Activated effector memory CD4-positive, alpha-beta T cell treated with Interleukin-2 at 50 U/mL for 16 hours (primary cell): ENCODE data around the gene RRP1.
"Not testable (repeated sequence)": the region's sequence is repeated elsewhere in the genome, so short reads cannot be mapped to it uniquely, and the experiment has no call there.

Experiments used
- DNase-seq: peaks from one replicate; pipeline ENCODE4 v3.0.0-alpha.2; 2020

Gene RRP1

DNA sequence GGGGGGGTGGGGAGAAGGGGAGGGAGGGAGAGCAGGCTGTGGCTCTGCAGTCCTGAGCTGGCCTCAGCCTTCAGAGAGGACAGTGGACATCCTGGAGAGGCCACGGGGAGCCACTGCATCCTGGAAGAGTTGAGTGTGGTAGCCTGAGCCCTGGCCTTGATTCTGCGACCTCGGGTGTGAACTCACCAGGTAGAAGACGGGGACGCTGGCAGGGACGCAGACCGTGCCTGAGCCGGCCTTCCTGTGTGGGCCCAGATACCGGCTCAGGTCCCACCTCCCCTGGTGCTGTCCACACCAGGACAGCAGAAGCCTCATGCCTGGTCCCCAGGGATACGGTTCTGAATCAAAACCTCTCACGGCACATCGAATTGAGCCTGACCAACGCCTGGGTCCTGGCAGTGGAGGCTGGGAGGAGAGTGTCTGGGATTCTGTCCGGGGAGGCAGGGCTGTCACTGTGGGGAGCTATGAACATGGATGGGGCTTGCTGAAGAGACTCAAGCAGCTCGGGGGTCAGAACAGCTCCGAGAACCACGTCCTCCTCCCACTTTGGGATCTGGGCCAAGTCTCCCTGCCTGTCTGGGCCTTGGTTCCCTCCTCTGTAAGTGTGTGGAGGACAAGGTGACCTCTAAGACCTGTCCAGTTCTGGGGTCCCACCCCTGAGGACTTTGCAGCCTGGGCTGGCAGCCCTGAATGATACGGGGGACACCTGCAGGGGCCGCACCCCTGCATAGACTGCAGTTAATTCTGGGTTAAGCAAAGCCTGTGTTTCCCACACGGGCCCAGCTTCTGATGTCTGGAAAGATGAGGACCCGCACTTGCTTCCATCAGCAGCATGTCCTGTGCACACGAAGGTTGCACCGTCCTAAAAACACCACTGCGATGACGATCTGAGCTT lies 30.4 kb downstream of the RRP1 start:
- DNase-seq: no peak

DNA sequence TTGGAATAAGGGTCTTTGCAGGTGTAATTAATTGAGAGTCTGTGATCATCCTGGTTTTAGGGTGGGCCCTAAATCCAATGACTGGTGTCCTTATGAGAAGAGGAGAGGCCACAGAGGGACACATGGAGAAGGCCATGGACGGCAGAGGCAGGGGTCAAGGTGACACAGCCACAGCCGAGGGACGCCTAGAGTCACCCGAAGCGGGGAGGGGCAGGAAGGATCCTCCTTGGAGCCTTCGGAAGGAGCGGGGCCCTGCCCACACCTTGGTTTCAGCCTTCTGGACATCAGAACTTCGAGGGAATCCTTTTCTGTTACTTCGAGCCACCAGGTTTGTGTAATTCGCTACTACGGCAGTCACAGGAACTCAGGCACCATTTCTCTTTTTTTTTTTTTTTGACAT lies 31.1 kb downstream of the RRP1 start:
- DNase-seq: no peak

DNA sequence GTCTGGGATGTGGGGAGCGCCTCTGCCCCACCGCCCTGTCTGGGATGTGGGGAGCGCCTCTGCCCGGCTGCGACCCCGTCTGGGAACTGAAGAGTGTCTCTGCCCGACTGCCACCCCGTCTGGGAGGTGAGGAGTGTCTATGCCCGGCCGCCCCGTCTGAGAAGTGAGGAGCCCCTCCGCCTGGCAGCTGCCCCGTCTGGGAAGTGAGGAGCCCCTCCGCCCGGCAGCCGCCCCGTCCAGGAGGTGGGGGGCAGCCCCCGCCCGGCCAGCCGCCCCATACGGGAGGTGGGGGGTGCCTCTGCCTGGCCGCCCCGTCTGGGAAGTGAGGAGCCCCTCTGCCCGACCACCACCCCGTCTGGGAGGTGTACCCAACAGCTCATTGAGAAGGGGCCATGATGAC lies 32.8 kb downstream of the RRP1 start:
- not testable (repeated sequence) for DNase-seq

DNA sequence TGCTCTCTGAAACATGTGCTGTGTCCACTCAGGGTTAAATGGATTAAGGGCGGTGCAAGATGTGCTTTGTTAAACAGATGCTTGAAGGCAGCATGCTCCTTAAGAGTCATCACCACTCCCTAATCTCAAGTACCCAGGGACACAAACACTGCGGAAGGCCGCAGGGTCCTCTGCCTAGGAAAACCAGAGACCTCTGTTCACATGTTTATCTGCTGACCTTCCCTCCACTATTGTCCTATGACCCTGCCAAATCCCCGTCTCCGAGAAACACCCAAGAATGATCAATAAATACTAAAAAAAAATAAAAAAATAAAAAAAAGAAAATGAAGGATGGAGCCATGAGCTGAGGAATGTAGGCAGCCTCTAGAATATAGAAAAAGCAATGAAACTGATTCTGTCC lies 33.4 kb downstream of the RRP1 start:
- not testable (repeated sequence) for DNase-seq

DNA sequence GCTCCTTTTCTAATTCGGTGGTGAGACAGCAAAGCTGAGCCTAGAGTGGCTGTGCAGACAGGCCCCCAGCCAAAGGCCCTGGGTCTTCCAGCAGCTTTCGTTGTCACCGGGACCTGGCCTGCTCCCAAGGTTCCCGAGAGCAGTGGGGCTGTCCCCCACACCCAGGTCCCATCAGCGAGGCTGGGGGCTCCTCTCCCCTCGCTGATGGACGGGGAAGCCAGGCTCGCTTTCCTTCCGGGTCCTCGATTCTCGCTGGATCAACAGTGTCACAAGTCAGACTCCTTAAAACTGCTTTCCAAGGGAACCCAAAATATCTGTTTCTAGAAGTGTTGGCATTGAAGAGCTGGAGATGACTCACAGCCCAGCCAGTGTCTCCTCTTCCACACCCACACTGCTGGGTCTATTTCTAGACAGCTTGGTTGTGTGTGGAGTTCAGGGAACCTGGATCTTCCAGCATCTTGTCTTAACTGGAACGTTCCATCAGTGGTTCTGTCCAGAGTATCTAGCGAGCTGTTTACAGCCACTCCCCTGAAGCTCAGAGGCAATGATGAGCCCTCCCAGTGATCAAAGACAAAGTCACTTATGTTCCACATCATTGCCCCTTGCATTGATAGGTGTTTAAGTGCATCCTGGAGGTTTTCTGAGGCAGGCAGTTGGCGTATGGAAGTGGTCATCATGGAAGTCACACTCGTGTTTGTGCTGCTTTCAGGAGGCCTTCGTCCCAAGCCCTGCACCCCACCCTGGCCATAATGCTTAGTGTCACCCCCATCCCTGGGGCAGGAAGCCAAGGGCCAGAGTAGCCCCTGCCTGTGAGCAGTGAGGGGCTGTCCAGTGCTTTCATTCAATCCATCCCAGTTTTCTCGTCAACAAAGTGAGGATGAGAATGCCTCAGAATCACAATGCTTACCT lies 35.2 kb downstream of the RRP1 start:
- no peak for DNase-seq

DNA sequence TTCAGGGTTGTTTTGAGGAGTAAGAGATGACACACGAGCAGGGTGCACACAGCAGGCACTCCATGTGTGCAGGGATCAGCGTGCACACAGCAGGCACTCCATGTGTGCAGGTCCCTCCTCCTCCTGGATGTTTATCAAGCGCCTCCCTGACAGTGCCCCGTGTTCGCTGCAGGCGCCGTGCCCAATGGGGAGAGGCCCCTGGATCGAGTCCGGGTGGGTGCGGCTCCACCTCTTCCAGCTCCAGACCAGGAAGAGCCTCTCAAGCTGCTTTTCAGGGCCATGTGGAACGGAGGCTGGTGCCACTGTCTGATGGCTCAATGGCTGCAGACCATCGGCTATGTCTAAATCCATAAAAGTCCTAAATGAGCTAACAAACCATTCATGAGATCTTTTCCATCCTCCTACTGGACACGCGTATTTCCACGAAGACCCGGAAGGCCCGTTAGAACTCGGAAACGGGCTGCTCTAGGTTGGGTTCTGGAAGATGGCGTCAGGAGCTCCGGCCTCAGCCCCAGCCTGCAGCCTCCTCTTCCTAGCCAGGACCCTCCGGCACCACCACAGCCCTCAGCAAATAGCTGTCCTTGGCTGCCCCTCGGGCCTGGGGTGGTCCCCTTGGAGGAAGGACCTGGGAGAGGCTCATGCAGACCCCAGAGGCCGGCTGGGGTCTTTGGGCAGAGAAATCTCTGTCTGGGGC lies 36.0 kb downstream of the RRP1 start:
- DNase-seq: no peak

DNA sequence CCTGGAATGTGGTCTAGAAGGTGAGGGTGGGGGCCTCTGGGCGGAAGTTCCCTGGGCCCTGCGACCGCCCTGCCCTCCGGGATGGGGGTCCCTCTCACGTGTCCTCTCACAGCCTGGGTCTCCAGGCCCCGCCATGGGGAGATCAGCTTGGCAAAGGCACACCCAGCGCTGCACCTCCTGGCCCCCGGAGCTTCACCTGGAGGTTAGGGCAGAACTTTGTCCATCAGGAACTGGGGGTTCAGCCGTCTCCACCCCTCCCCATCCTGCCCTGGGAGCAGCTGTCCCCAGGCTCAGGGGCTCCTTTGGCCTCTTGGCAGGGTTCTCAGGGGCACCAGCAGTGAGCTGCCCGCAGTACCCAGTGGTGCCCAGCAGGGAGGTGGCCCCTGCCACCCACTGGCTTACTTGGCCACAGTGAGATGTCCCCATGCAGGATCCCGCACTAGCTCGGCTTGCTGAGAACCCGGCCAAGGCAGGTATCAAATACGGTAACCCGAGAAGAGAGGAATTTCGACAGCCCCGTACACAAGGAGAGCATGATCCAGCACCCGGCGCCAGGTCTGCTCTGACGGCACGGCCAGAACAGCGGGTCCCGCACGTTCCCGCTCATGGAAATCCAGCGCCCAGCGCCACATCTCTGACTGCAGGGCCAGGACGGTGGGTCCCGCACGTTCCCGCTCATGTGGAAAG lies 36.7 kb downstream of the RRP1 start:
- no peak for DNase-seq

DNA sequence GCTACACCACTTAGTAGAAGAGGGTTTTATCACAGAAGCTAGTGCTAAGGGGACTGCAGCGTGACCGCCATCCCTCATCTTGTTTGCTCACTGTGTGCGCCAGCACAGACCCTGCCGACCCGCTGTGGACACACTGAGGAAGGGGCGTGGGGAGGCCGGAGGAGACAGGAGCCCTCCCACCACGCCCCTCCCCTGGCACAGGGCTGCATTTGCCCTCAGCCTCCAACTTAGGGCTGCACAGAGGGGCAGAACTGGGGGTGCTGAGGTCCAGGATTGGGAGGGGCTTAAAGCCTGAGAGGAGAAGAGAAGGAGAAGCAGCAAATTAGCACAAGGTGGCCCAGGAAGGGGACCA lies 37.2 kb downstream of the RRP1 start:
- DNase-seq: no peak

DNA sequence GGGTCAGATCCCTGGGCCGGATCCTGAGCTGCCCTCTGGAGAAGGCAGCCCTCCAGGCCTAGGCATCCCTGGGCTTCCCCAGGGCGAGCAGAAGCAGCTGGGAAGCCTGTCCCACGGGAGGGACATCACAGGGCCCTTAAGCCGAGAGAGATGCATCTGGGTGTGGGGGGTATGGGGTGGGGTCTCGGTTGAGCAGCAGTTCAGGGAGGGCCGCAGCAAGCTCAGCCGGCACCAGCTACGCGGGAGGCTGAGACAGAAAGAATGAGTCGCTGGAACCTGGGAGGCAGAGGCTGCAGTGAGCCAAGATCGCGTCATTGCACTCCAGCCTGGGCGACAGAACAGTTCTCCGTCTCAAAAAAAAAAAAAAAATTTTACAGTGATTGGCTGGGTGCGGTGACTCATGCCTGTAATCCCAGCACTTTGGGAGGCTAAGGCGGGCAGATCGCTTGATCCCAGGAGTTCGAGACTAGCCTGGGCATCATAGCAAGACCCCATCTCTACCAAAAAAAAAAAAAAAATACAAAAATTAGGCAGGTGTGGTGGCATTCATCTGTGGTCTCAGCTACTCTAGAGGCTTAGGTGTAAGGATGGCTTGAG lies 37.7 kb downstream of the RRP1 start:
- DNase-seq: no peak

DNA sequence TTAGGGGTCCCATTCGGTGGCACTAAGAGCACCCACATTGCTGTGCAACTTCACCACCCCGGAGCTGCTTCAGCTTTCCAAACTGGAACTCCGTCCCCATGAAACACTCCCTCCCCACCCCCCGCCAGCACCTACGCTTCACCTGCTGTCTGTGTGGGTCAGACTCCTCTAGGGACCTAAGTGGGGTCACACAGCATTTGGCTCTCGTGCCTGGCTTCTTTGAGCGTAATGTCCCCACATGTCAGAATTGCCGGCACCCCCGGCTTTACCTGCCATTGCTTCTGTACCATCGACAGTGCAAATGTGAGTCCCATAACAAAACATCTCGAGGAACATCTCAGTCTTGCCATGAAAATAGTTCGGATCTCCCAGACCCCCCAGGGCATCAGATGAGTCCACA lies 39.8 kb downstream of the RRP1 start:
- DNase-seq: no peak

DNA sequence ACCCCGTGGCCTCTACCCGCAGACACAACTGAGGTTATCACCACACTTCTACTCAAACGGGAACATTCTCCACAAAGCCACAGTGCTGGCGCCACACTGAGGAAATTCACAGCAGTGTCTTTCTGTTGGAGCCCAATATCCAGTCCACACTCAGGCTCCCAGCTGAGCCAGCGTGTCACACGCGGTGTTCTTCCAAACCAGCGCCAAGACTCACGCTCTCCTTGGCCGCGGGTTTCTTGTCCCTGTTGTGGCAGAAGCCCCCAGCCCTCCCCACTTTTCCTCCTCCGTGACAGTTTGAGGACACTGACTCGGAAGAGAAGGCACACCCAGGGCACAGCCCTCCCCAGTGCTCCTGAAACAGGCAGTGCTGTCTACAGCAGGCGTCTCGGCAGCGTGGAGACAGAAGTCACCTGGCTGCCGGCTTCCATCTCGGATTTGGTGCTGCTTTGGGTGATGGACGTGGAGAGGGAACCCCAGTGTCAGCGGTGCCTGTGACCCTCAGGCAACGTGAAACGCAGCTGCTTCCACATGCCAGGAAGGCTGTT lies 40.3 kb downstream of the RRP1 start:
- DNase-seq: no peak

DNA sequence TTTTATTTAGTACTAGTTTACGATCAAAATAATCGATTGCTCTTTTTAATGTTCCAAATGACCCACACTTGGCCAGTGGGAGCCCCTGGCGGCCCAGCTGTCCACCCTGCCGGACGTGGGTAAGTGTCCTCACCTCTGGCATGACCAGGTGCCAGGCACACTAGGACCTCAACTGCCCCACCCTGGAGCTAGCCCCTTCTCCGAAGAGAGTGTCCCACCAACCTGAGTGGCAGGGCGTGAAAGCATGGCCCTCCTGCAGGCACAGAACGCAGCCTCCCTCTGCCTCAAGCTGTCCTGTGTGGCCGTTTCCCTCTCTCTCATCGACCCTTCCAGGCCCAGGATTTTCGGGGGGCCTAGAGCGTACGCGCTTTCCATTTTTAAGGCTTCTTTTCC lies 42.8 kb downstream of the RRP1 start:
- no peak for DNase-seq

DNA sequence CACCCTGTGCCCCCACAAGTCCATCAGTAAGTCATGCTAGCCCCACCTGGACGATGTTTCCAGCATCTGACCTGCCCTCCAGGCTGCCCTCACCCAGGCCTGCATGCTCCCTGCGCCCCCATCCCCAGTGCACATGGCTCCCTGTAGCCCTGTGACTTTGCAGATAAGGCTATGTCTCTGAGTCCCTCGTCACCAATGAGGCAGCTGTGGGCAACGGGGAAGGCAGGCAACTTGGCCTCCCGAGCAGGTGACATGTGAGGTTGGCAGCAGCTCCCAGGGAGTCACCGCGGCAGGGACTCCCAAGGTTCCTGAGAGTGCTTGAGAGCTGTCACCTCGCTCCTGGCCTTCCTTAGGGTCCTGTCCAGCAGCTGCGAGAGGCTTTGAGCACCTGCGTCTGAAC lies 43.3 kb downstream of the RRP1 start:
- DNase-seq: no peak

DNA sequence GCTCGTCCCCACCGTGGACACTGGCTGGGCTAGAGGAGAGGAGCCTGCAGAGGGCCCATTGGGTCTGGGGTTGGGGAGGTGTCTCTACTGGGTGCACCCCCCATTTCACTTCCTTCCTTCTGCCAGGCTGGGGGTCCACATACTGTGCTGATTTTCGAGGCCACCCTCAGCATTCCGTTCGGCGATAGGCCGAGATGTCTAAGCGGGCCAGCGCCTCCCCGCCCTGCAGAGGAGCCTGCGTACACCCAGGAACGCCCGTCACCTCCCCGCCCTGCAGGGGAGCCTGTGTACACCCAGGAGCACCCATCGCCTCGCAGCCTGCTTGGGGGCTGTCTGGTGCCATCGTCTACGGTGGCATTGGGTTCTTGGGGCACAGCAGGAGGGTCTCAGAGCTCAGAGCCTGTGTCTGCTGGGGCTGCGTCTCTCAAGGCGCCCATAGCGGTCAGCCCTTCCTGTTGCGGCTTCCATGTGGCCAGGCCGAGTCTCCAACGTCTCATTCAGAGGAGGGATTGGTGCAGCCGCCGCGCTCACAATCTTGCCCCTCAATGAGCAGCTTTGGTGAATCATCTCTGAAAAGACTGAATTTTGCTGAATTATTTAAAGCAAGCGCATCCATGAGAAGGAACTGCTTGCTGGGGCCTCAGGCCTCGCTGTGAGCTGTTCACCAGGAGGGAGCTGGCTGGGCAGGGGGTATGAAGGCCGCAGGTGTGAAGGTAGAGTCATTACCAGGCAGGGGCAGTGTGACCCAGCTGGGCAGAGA lies 44.9 kb downstream of the RRP1 start:
- DNase-seq: no peak

DNA sequence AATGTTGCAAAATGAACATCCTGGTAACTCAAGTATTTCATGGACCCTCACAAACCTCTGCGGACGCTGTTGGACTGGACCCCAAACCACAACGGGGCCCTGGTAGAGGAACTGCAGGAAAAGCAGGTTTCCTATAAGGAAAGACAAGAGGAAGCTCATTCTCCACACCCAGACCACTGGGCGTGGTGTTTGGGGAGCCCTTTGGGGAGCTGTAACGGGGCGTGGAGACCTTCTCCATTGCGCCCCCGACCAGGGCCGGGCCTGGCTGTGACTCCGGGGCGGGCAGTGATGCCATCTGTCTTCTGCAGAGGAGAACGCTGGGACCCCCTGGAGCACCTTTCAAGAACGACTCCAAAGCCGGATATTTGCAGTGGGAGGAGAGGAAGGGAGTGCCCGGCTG lies 45.7 kb downstream of the RRP1 start:
- no peak for DNase-seq

DNA sequence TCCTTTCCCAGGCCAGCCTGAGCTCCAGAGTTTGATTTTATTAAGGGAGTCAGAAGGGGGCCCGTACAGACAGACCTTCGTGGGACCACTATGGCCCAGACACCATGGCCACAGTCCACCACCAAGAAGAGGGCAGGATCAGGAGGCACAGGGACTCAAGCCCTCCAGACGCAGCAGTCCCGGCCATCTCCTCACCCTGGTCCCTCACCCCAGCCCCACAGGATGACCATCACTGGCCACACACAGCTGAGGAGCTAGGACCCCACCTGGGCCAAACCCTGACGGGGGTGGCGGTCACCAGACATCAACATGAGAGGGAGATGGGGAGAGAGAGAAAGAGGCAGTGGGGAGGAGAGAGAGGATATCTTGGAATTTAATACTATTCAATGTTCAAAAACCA lies 46.5 kb downstream of the RRP1 start:
- no peak for DNase-seq

DNA sequence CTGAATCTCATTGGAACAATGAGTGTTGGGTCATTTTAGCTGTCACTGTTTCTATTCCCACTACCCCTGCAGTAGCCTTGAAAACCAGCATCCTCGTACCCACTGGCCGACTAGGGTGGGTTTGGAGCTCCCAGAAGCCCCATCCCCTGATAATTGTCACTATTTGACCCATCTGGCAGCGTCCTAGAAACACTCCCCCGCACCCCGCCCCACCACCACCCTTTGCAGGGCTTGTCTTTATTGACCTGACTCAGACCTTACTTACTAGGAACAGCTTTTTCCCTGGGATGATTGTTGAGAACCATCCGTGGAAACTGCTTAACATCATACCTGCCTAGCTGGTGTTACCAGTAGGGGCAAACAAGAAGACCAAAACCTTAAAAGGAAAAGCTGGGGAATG lies 47.2 kb downstream of the RRP1 start:
- DNase-seq: no peak

DNA sequence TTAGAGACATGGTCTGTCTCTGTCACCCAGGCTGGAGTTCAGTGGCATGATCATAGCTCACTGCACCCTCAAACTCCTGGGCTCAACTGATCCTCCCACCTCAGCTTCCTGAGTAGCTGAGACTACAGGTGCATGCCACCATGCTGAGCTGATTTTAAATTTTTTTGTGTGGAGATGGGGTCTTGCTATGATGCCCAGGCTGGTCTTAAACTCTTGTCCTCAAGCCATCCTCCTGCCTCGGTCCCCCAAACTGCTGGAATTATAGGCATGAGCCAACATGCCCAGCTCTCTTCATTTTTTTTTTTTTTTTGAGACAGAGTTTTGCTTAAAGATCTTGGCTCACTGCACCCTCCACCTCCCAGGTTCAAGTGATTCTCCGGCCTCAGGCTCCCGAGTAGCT lies 50.9 kb downstream of the RRP1 start:
- no peak for DNase-seq

DNA sequence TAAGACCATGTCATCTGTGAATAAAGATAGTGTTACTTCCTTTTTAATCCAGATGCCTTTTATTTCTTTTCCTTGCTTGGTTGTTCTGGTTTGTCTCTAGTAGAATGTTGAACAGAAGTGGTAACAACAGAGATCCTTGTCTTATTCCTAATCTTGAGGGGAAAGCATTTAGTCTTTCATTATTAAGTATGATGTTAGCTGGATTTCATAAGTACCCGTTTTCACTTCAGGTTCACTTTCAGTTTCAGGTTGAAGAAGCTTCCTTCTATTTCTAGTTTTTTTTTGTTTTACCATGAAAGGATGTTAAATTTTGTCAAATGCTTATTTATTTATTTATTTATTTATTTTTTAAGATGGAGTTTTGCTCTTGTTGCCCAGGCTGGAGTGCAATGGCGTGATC lies 53.4 kb downstream of the RRP1 start:
- DNase-seq: no peak

DNA sequence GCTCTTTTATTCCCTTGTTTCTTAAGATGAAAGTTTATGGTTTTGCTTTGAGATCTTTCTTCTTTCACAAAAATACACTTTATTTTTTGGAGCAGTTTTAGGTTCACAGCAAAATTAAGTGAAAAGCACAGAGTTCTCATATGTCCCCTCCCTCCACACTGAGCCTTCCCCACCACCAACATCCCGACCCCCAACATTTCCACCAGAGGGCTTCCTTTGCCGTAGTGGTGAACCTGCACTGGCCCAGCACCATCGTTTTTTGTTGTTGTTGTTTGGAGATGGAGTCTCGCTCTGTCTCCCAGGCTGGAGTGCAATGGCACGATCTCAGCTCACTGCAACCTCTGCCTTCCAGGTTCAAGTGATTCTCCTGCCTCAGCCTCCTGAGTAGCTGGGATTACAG lies 55.5 kb downstream of the RRP1 start:
- not testable (repeated sequence) for DNase-seq

DNA sequence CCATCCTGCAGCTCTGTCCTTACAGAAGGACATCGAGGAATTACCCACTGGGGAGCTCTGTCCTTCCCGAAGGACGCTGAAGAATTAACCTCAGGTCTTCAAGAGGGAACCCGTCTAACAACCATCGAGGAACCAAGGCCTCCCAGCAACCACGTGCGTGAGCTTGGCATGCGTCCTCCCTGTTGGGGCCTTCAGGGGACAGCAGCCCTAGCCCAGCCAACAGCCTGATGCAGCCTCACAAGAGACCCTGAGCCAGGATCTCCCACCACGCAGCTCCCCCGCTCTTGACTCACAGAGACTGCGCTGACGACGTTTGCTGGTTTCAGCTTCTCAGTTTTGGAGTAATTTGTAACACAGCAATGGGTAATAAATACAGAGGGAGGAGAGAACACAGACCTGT lies 56.0 kb downstream of the RRP1 start:
- no peak for DNase-seq
